Thoracic aorta (tissue), 2 donors: ENCODE results near the gene RAP1A. TPM values are rescaled to one million over a fixed set of nuclear protein-coding genes. Genes with fewer than 3 reads are reported as not detected.
A peak's percentile ranks its signal among the peaks of the same experiment; 100 is the strongest.

Experiments used
- ATAC-seq: fragments of 150-250 bp; one replicate; pipeline ENCODE4 v1.8.0; 2017; ENCODE audit warnings: low read depth; ENCODE audit not compliant: insufficient number of reproducible peaks, low FRiP score
- DNase-seq: peaks from one replicate; pipeline ENCODE4 v3.0.0-alpha.2; 2020; ENCODE audit warnings: low spot score
- H3K27ac ChIP-seq, 2 donors: fragments of 200-600 bp; sonication (generic); 1 replicate in 1 of 2; 2 replicates in 1 of 2; pipeline ENCODE4 v1.5.1; 2016; ENCODE audit warnings: mild to moderate bottlenecking in 2 of 2, moderate library complexity in 2 of 2
- H3K27me3 ChIP-seq: fragments of 200-600 bp; sonication (generic); replicated peaks from 2 replicates; pipeline ENCODE4 v1.6.0; 2016; ENCODE audit warnings: mild to moderate bottlenecking; ENCODE audit not compliant: insufficient read depth
- H3K36me3 ChIP-seq: fragments of 200-600 bp; sonication (generic); one replicate; pipeline ENCODE4 v1.5.1; 2016
- H3K4me1 ChIP-seq, 2 donors: fragments of 200-600 bp; sonication (generic); 1 replicate in 1 of 2; 2 replicates in 1 of 2; pipeline versions ENCODE4 v1.5.1 to v1.6.0; 2016; ENCODE audit warnings: low read depth in 2 of 2, mild to moderate bottlenecking in 1 of 2; ENCODE audit not compliant: control insufficient read depth in 1 of 2
- H3K4me3 ChIP-seq: fragments of 200-600 bp; sonication (generic); 2 replicates; pipeline ENCODE4 v1.5.1; 2016; ENCODE audit warnings: mild to moderate bottlenecking
- H3K9me3 ChIP-seq: fragments of 200-600 bp; sonication (generic); 2 replicates; pipeline ENCODE4 v1.5.1; 2016
- total RNA-seq, 2 donors: library from RNA; depleted of rRNA; stranded (reverse); fragments of >200 nt; gene quantifications; one replicate each; pipeline versions ENCODE4 v1.1.0 to v1.2.3, GENCODE V29; 2016
- TF ChIP-seq, protein P1 (sequence below): fragments of 200-600 bp; sonication (generic); IDR thresholded peaks from one replicate; pipeline ENCODE4 v1.5.1; 2019; ENCODE audit warnings: antibody characterized with exemption

Gene RAP1A
- total RNA-seq, 2 donors from 2014 or later = 67.4 to 75.0 TPM

DNA sequence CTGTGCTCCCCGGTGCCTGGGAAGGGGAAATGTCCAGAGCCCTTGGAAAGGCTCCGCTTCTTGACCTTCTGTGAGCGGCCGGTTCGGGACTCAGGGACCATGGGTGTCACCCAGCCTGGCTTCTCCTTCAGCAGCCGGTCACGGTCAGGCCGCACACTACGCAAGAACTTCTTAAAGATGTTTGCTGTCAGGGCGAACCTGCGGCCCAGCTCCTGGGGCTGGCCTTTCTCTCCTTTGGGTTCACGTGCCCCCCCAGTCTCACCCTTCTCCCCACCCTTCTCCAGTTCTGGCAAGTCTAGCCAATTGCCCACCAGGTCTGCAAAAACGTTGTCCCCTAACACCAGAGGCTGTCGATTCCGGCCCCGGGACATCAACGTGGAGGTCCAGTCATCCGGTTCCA is 107.5 kb downstream of the RAP1A start:
- Histone ChIP-seq H3K27me3 (no peaks in the 10 kb centered on the region), H3K4me1 (peaks cover 3 to 26% of the 10 kb centered on the region in 2 donors), H3K4me3 (no peak overlapping the region), H3K27ac (no peak overlapping the region), H3K9me3 (no peaks in the 10 kb centered on the region), H3K36me3 (no peaks in the 10 kb centered on the region)
- TF ChIP-seq, protein P1, sequence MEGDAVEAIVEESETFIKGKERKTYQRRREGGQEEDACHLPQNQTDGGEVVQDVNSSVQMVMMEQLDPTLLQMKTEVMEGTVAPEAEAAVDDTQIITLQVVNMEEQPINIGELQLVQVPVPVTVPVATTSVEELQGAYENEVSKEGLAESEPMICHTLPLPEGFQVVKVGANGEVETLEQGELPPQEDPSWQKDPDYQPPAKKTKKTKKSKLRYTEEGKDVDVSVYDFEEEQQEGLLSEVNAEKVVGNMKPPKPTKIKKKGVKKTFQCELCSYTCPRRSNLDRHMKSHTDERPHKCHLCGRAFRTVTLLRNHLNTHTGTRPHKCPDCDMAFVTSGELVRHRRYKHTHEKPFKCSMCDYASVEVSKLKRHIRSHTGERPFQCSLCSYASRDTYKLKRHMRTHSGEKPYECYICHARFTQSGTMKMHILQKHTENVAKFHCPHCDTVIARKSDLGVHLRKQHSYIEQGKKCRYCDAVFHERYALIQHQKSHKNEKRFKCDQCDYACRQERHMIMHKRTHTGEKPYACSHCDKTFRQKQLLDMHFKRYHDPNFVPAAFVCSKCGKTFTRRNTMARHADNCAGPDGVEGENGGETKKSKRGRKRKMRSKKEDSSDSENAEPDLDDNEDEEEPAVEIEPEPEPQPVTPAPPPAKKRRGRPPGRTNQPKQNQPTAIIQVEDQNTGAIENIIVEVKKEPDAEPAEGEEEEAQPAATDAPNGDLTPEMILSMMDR = no peak
- ATAC-seq (no peak), DNase-seq (no peak)

DNA sequence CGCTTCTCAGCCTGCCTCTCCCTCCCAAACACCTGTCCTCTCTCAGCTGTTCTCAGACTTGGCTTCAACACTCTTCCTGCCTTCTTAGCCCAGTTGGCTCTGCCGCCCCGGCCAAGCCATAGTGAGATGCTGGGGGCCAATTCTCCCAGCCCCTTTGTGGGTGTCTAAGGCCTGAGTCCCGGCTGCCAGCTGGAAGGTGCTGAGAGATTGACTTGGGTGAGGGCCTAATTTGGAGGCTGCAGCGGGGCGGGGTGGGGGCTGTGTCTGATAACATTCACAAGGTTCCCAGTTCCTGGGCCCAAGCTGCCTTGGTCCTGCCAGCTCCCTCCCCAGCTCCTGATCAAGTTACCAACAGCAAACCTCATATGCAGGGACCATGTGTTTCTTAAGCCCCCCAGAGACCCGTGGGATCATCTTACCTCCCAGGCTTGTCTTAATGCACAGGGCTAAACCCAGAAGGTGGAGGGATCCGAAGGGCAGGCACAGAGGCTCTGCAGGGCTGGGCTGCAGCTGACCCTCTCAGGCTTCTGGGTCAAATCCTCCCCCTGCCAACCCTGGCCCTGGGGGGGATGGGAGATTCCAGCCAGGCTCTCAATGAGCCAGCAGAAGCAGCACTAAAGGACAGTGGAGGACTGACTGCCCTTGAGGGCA is 109.8 kb downstream of the RAP1A start:
- ATAC-seq (no peak), DNase-seq (no peak)
- Histone ChIP-seq H3K27me3 (no peaks in the 10 kb centered on the region), H3K36me3 (no peaks in the 10 kb centered on the region), H3K9me3 (no peaks in the 10 kb centered on the region), H3K4me1 (peaks cover 4 to 43% of the 10 kb centered on the region in 2 donors), H3K4me3 (no peak overlapping the region), H3K27ac (peak overlapping the region in 1 of 2 donors; percentile 5)
- TF ChIP-seq, protein P1 = no peak

DNA sequence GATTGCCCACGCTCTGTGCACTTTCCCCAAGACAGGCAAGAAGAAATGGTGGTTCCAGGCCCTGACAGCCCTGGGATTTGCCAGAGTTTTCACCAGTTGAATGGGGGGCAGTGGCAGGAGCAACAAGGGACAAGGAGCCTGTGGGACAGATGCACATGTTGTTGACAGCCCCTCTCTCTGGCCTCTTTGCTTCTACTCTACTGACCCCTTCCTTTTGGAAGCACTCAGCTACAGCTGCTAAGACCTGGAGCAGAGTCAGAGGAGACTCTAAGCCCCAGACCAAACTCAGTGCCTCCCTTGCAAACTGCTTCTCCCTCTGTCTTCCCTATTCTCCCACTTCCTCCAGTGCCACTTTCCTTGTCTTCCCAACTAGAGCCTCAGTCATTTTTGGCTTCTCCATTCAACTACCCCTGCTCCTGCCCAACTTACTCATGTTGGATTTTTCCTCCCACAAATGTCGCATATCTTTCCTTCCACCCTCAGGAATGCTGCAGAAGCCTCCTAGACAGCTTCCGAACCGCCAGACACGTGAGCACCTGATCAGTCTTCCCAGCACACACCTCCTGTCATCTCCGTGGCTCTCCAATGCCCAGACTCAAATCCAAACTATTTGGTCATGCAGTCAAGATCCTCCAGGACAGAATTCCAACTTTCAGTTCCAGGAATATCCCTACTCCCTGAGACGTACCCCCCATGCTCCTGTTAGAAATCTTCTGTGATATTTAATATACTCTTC is 110.5 kb downstream of the RAP1A start:
- no peak overlapping the region for H3K27ac ChIP-seq
- TF ChIP-seq, protein P1 = no peak
- DNase-seq = no peak

DNA sequence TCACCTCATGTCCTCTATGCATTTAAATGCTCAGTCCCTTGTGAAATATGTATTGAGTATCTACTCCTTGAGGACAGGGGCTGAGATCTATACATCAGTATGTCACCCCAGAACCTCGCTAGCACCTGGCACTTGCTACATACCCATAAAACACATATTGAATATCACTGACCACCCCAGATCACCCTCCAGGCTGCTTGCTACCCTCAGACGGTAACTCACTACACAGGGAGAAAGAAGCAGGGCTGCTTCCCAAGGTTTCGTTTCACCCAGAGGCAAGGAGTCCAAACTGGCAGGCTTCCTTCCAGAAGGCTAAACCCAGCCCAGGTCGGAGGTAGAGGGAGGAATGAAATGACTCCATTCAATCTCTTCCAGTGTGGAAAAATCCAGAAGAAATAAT is 111.1 kb downstream of the RAP1A start:
- ATAC-seq (no peak), DNase-seq (no peak)
- H3K4me1 ChIP-seq = peaks cover 9 to 47% of the 10 kb centered on the region in 2 donors
- TF ChIP-seq, protein P1 = no peak
- no peak overlapping the region for H3K4me3 ChIP-seq
- H3K9me3 ChIP-seq = no peaks in the 10 kb centered on the region
- no peaks in the 10 kb centered on the region for H3K27me3 ChIP-seq
- no peak overlapping the region for H3K27ac ChIP-seq
- no peaks in the 10 kb centered on the region for H3K36me3 ChIP-seq

More for the DNA sequence above, 110.5 kb downstream of the RAP1A start:
- Histone ChIP-seq H3K4me3 (no peak overlapping the region), H3K9me3 (no peaks in the 10 kb centered on the region), H3K36me3 (no peaks in the 10 kb centered on the region), H3K27me3 (no peaks in the 10 kb centered on the region), H3K4me1 (peaks cover 9 to 47% of the 10 kb centered on the region in 2 donors)
- ATAC-seq = no peak

DNA sequence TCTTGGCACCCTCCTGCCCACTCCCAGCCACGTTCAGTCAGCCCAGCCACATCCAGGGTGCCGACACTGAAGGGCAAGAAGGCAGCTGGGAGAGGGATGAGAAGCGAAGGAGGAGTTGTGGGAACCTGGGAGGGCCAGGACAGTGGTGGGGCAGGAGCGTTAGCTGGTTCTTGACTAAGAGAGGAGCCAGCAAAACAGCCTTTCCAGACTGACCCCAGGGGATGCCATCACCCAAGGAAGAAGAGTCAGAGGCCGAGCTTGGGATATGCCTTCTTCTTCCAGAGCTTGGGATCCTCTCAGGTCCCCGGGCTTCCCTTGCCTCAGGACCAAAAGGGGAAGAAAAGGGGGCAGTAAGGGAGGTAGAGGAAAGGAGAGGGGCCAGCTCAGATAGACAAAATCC is 112.4 kb downstream of the RAP1A start:
- Histone ChIP-seq H3K4me3 (no peak overlapping the region), H3K4me1 (peaks cover 9 to 53% of the 10 kb centered on the region in 2 donors), H3K27me3 (no peaks in the 10 kb centered on the region), H3K9me3 (no peaks in the 10 kb centered on the region), H3K27ac (no peak overlapping the region), H3K36me3 (no peaks in the 10 kb centered on the region)
- no peak for DNase-seq
- ATAC-seq = no peak
- TF ChIP-seq, protein P1 = no peak
